ENCODE results near the gene KBTBD3.

GRCh38 chr11:106031202-106031810, 45.8 kb downstream of the KBTBD3 start:
- TF ChIP-seq CTCF (IDR thresholded peaks at IDR 0.05 in 4 of 5, conservative IDR thresholded peaks at IDR 0.05 in 1 of 5) (no peak), POLR2A (IDR thresholded peaks at IDR 0.05) (no peak)

Data from gastrocnemius medialis (tissue), 4 donors.